ENCODE data around the gene CHRD.

The CHRD gene

GRCh38 chr3:184361932-184362667 is 17.8 kb upstream of the CHRD start:
- no peak for DNase-seq (ENCODE audit: low read depth)

- DNase-seq (ENCODE audit: low read depth): peak; percentile 93
These were observed 16.9 kb upstream of the CHRD start for GRCh38 chr3:184362668-184363546.

DNA sequence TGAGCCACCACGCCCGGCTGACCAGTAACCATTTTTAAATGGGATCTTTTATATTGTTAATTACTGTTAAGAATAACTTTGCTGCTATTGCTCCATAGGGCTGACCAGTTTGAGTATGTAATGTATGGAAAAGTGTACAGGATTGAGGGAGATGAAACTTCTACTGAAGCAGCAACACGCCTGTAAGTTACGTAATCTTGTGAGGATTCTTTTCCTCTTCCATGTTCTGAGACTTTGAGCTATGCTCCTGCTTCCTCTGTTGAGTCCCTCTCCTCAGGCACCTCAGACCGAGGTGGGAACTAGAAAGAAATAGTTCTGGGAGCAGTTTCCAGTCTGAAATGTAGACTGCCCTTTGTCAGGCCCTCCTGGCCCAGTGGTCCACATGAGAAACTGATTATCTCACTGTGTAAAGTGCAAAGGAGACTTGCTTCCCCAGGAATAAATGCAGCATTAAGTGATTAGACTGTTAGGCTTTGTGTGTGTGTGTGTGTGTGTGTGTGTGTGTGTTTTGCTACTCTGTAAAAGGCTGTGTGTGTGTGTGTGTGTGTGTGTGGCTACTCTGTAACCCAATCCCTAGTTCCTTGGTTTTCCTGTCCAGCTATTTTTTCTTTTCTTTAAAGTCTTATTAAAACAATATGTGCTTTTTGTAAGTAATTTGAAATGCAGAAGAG is 13.1 kb upstream of the CHRD start:
- DNase-seq (ENCODE audit: low read depth): no peak

GRCh38 chr3:184368116-184368515 is 11.7 kb upstream of the CHRD start:
- no peak for DNase-seq (ENCODE audit: low read depth)

- no peak for DNase-seq (ENCODE audit: low read depth)
These were observed 11.2 kb upstream of the CHRD start for GRCh38 chr3:184368586-184369183.

DNA sequence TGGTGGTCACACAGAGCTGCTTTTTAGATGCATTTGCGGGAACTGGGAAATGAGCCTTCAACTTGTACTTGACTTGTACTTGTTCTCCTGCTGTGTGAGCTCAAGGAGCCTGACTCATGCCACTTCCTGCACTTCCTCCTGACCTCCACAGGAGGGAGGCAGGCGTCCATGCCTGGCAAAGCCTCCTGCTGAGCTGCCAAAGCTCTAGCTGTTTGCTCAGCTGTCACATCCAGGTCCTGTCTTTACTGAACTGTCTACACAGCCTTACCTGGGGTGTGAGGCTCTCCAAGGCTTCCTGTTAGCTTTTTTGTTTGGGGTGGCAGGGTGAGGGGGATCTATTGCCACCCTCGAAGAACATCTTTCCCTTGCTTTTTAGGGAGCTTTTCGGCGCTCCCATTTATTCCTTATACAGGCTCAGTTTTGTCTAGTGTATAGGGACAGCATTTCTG is 8.3 kb upstream of the CHRD start:
- DNase-seq (ENCODE audit: low read depth): no peak

GRCh38 chr3:184372296-184372821 is 7.5 kb upstream of the CHRD start:
- no peak for DNase-seq (ENCODE audit: low read depth)

DNA sequence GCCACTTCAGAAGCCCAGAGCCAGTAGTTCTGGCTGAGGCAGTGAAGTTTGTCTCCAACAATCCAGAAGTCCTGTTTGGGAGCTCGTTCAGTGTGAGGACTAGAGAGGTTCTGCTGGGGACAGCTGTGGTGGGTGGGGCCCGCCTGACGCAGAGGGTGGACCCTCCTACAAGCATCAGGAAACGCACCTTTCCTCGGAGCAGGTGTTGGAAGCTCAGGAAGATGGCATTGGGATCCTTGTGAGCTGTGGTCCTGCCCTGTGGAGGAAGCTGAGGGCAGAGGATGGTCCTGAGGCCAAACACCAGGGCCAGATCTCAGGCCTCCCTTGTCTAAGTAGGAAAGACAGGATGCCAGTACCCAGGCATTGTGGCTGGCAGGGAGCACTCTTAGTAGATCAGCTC is 6.9 kb upstream of the CHRD start:
- no peak for DNase-seq (ENCODE audit: low read depth)

DNA sequence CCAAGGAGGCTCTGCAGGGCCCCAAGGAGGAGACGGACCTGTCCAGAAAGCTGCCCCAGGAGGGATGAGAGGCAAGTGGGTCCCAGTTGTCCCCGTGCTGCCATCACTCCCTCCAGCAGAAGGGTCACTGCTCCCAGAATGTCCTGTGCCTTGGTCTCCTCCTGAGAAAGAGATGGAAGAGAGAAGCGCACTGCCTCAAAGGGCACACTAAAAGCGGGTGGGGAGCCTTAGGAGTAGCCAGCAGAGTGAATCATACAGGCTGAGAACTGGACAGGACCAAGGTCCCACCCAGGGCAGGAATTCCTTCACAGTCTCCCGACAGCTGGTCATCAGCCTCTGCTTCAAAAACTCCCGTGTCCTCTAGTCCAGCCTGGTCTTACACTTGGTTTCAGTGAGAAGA is 6.4 kb upstream of the CHRD start:
- DNase-seq (ENCODE audit: low read depth): no peak

DNA sequence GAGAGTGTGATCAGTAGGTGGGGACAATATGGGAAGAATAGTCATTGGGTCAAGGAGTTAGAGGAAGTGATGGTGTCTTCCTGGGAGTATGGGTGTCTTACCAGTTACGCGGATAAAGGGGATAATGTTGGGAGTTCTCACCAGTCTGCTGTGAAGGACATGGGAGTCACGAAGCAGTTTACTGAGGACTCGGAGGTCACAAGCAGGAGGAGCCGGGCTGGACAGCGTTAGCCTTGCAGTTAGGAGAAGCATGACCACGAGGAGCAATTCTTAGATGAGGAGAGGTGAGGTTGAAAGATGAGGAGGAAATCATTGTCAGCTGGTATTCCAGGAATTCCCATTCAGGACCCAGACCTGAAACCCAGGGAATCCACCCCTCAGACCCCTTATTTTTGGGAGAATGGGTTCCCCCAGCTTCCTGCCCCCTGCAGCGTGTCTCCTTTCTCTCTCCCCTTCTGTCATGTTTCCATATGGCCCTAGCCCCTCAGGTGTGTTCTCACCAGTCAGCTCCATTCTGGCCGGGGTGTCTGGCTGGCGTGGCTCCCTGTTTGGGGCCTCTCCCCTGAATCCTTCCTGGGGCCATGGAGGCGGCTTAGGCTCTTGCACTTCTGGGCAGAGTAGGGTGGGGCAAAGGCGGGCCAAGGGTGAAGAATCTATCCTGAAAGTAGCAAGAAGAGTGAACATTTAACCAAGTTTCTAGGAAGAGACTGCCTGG is 4.0 kb upstream of the CHRD start:
- no peak for DNase-seq (ENCODE audit: low read depth)

DNA sequence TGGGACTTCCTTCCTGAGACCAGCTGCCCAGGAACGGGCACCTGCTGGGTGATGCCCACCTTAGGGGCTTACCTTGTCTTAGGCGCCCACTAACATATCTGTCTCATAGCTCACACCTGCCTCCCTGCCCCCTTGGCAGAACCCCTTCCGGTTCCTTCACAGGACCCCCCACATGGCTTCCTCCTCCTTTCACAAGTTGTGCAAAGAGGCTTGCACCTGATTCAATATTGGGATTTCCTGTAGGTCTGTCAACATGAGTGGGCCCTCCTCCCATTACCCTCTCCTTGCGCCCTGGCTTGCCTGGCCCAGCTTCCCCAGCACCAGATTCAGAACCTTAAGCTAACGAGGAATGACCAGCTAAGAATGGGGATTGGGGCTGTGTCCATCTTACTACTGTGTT is 2.5 kb upstream of the CHRD start:
- DNase-seq (ENCODE audit: low read depth): no peak

GRCh38 chr3:184377882-184378445 is 1.9 kb upstream of the CHRD start, which contains the start of gene THPO:
Gene THPO (minus strand): TSS chr3:184378207. CDS start chr3:184376259, 1,948 bp downstream.
- no peak for DNase-seq (ENCODE audit: low read depth)

- DNase-seq (ENCODE audit: low read depth): no peak
These were observed 1.1 kb upstream of the CHRD start for GRCh38 chr3:184378651-184379357.

- no peak for DNase-seq (ENCODE audit: low read depth)
These were observed 352 bp downstream of the CHRD start for GRCh38 chr3:184380185-184380626.

GRCh38 chr3:184380627-184381260 is 890 bp downstream of the CHRD start:
- DNase-seq (ENCODE audit: low read depth): no peak

DNA sequence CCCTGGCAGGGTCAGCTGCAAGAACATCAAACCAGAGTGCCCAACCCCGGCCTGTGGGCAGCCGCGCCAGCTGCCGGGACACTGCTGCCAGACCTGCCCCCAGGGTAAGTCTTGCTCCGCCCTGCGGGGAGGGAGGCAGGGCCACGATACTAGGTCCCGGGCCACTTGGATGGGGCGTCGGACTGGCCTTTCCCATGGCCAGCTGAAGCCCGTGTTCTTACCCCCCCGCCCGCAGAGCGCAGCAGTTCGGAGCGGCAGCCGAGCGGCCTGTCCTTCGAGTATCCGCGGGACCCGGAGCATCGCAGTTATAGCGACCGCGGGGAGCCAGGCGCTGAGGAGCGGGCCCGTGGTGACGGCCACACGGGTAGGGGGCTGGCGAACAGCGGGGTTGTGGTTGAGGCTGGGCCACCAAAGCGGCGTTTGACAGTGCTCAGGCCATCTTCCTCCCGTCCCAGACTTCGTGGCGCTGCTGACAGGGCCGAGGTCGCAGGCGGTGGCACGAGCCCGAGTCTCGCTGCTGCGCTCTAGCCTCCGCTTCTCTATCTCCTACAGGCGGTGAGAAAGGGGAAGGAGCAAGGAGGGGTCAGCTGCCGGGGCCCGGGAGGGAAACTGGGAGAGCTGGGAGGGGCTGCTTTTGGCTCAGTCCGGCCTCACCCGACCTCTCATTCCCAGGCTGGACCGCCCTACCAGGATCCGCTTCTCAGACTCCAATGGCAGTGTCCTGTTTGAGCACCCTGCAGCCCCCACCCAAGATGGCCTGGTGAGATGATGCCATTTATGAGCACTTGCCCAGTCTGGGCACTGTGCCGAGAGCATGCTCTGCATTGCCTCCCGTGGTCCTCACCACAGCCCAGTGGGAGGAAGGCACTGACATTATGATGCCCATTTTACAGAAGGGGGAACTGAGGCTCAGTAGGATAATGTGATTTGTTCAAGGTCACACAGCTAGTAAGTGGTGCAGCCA is 1.7 kb downstream of the CHRD start:
- DNase-seq (ENCODE audit: low read depth): no peak

DNA sequence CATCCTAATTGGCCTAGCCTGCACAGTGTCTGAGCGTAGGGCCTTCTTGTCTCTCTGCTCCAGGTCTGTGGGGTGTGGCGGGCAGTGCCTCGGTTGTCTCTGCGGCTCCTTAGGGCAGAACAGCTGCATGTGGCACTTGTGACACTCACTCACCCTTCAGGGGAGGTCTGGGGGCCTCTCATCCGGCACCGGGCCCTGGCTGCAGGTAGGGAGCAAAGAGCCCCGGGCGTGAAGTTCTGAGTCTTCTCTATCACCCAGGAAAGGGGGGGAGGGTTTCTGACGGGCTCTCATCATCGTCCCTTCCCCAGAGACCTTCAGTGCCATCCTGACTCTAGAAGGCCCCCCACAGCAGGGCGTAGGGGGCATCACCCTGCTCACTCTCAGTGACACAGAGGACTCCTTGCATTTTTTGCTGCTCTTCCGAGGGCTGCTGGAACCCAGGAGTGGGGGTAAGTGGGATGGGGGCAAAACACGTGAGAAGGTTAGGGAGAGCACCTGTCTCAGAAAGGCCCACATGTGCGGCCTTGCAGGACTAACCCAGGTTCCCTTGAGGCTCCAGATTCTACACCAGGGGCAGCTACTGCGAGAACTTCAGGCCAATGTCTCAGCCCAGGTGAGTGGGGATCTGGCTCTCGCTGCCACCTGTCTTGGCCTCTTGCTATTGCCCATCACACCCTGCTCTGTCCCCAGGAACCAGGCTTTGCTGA is 2.6 kb downstream of the CHRD start:
- DNase-seq (ENCODE audit: low read depth): no peak
